CD8-positive, alpha-beta memory T cell (primary cell): ENCODE results near the gene PISD. TPM values are rescaled to one million over a fixed set of nuclear protein-coding genes. Genes with fewer than 3 reads are reported as not detected.
A peak's percentile ranks its signal among the peaks of the same experiment; 100 is the strongest.
"Not testable (repeated sequence)": the region's sequence is repeated elsewhere in the genome, so short reads cannot be mapped to it uniquely, and the experiment has no call there.

Experiments used
- CTCF ChIA-PET: fragments of 350-600 bp; sonication (Branson Sonifier 250); formaldehyde crosslinking; loops from one replicate; lab custom pipeline; 2021; ENCODE audit warnings: antibody characterized with exemption; lab: Charles Lee
- POLR2A ChIA-PET: fragments of 350-600 bp; sonication (Branson Sonifier 250); formaldehyde crosslinking; loops from one replicate; lab custom pipeline; 2021; ENCODE audit warnings: antibody characterized with exemption; lab: Charles Lee
- DNase-seq, 5 donors: peaks; one replicate each; pipeline versions ENCODE4 v3.0.0 to v3.0.0-alpha.2; 2020 to 2022; ENCODE audit warnings: mixed read lengths in 1 of 5
- H3K27ac ChIP-seq: one replicate; pipeline ENCODE4 v1.7.0; 2013; ENCODE audit warnings: low read depth, mild to moderate bottlenecking, low read length, moderate library complexity
- H3K27me3 ChIP-seq: 2 replicates; pipeline ENCODE4 v1.7.0; 2013; ENCODE audit warnings: low read length, mild to moderate bottlenecking; ENCODE audit not compliant: insufficient read depth, poor library complexity, severe bottlenecking
- H3K36me3 ChIP-seq: 2 replicates; pipeline ENCODE4 v1.7.0; 2013; ENCODE audit warnings: mild to moderate bottlenecking, low read length, moderate library complexity; ENCODE audit not compliant: insufficient read depth
- H3K4me1 ChIP-seq: 2 replicates; pipeline ENCODE4 v1.7.0; 2013; ENCODE audit warnings: mild to moderate bottlenecking, low read length, moderate library complexity; ENCODE audit not compliant: insufficient read depth
- H3K4me3 ChIP-seq: 2 replicates; pipeline ENCODE4 v1.7.0; 2013; ENCODE audit warnings: mild to moderate bottlenecking, low read length
- H3K9me3 ChIP-seq: 2 replicates; pipeline ENCODE4 v1.7.0; 2013; ENCODE audit warnings: mild to moderate bottlenecking, low read length
- H3K27ac Mint-ChIP-seq, 8 donors: one replicate each; pipeline ENCODE4 v1.8.0; 2020 to 2021; ENCODE audit warnings: mixed read lengths in 8 of 8, mild to moderate bottlenecking in 6 of 8, inconsistent platforms in 3 of 8, moderate library complexity in 3 of 8
- H3K27me3 Mint-ChIP-seq, 2 donors: one replicate each; pipeline ENCODE4 v1.8.0; 2020 to 2021; ENCODE audit warnings: mixed read lengths in 2 of 2, mild to moderate bottlenecking in 1 of 2, moderate library complexity in 1 of 2
- H3K36me3 Mint-ChIP-seq, 3 donors: one replicate each; pipeline ENCODE4 v1.8.0; 2020 to 2021; ENCODE audit warnings: mixed read lengths in 3 of 3, inconsistent platforms in 1 of 3, mild to moderate bottlenecking in 1 of 3
- H3K4me1 Mint-ChIP-seq, 3 donors: one replicate each; pipeline ENCODE4 v1.8.0; 2020 to 2021; ENCODE audit warnings: mixed read lengths in 3 of 3, inconsistent platforms in 1 of 3, mild to moderate bottlenecking in 1 of 3
- H3K4me3 Mint-ChIP-seq, 7 donors: one replicate each; pipeline ENCODE4 v1.8.0; 2020 to 2021; ENCODE audit warnings: mixed read lengths in 7 of 7, mild to moderate bottlenecking in 6 of 7, moderate library complexity in 4 of 7, inconsistent platforms in 2 of 7
- H3K9me3 Mint-ChIP-seq, 5 donors: one replicate each; pipeline ENCODE4 v1.8.0; 2020 to 2022; ENCODE audit warnings: mixed read lengths in 5 of 5, mild to moderate bottlenecking in 3 of 5, moderate library complexity in 2 of 5, inconsistent platforms in 1 of 5
- polyA plus RNA-seq: library from polyadenylated mRNA; unstranded; fragments of 300-500 nt; fragmentation: Illumina TruSeq; gene quantifications from one replicate; pipeline ENCODE4 v1.2.3, GENCODE V29; 2021
- total RNA-seq, 2 experiments: library from RNA; stranded (reverse); gene quantifications; one replicate each; pipeline ENCODE4 v1.2.3, GENCODE V29; 2021

The PISD gene
- total and polyA plus RNA-seq, 3 experiments from 2014 or later: 17.1 to 49.6 (median 48.1) TPM

GRCh38 chr22:31668849-31669248, 6.8 kb upstream of the PISD start:
- not testable (repeated sequence) for H3K36me3 Mint-ChIP-seq, H3K27me3 ChIP-seq, DNase-seq, H3K27ac Mint-ChIP-seq, H3K4me1 ChIP-seq, H3K4me3 ChIP-seq, H3K36me3 ChIP-seq, H3K9me3 Mint-ChIP-seq, H3K27me3 Mint-ChIP-seq, H3K4me1 Mint-ChIP-seq, H3K9me3 ChIP-seq, H3K4me3 Mint-ChIP-seq, H3K27ac ChIP-seq
- CTCF ChIA-PET: interaction anchor here (1.0 to 1.9 kb wide), 2 partner anchors 87 to 279 kb away, joined by 3 to 7 read pairs; no protein-coding TSS in a partner anchor
- POLR2A ChIA-PET: interaction anchor here (1.2 kb wide), 1 partner anchor 8 kb away, joined by 3 read pairs; no protein-coding TSS in a partner anchor

GRCh38 chr22:31662668-31663037, 638 bp upstream of the PISD start:
- ChIA-PET POLR2A (interaction anchor here (1.6 to 1.9 kb wide), 4 partner anchors 14 to 283 kb away, joined by 4 to 24 read pairs (median 16); partner anchors contain the start of gene YWHAH), CTCF (interaction anchor here (0.9 to 2.3 kb wide), 8 partner anchors 14 to 308 kb away, joined by 3 to 6 read pairs (median 5); no protein-coding TSS in a partner anchor)
- H3K36me3 Mint-ChIP-seq: peaks cover 0 to 21% (median 1%) of the 10 kb centered on the region in 3 donors
- H3K27me3 ChIP-seq: no peaks in the 10 kb centered on the region
- H3K27ac ChIP-seq: peak overlapping the region; percentile 85
- H3K27me3 Mint-ChIP-seq: peaks cover 0 to 2% of the 10 kb centered on the region in 2 donors
- H3K27ac Mint-ChIP-seq: peak overlapping the region; percentile 79 to 100 (median 98)
- H3K9me3 ChIP-seq: no peaks in the 10 kb centered on the region
- peaks cover 29 to 44% (median 43%) of the 10 kb centered on the region in 3 donors for H3K4me1 Mint-ChIP-seq
- peak overlapping the region; percentile 79 for H3K4me3 ChIP-seq
- H3K4me3 Mint-ChIP-seq: peak overlapping the region; percentile 88 to 100 (median 99)
- H3K36me3 ChIP-seq: no peaks in the 10 kb centered on the region
- no peak for DNase-seq
- peaks cover 27% of the 10 kb centered on the region for H3K4me1 ChIP-seq
- no peaks in the 10 kb centered on the region for H3K9me3 Mint-ChIP-seq

- peak in 2 of 5 donors; percentile 18 to 63 for DNase-seq
- not testable (repeated sequence) for H3K36me3 ChIP-seq, H3K27me3 Mint-ChIP-seq, H3K27me3 ChIP-seq, H3K9me3 ChIP-seq, H3K9me3 Mint-ChIP-seq
- Mint-ChIP-seq H3K4me1 (peaks cover 31 to 49% (median 48%) of the 10 kb centered on the region in 3 donors), H3K27ac (peak overlapping the region; percentile 79 to 100 (median 98)), H3K4me3 (peak overlapping the region; percentile 88 to 100 (median 99)), H3K36me3 (peaks cover 0 to 22% (median 1%) of the 10 kb centered on the region in 3 donors)
- ChIA-PET POLR2A (interaction anchor here (0.5 to 1.9 kb wide), 4 partner anchors 16 to 285 kb away, joined by 3 to 24 read pairs (median 10); partner anchors contain the start of gene YWHAH), CTCF (interaction anchor here (0.7 to 2.3 kb wide), 2 partner anchors 27 to 388 kb away, joined by 3 to 5 read pairs; no protein-coding TSS in a partner anchor)
- Histone ChIP-seq H3K4me1 (peaks cover 27% of the 10 kb centered on the region), H3K4me3 (peak overlapping the region; percentile 79), H3K27ac (peak overlapping the region; percentile 85)
These were observed 1.1 kb downstream of the PISD start for GRCh38 chr22:31660860-31661341.

GRCh38 chr22:31659246-31659645, 2.8 kb downstream of the PISD start:
- peaks cover 0 to 25% (median 1%) of the 10 kb centered on the region in 3 donors for H3K36me3 Mint-ChIP-seq
- H3K27ac Mint-ChIP-seq: peak overlapping the region in 1 of 8 donors; percentile 27
- H3K4me1 Mint-ChIP-seq: peaks cover 30 to 48% (median 46%) of the 10 kb centered on the region in 3 donors
- Histone ChIP-seq H3K9me3 (no peaks in the 10 kb centered on the region), H3K27ac (no peak overlapping the region), H3K4me3 (no peak overlapping the region), H3K4me1 (peaks cover 21% of the 10 kb centered on the region), H3K27me3 (no peaks in the 10 kb centered on the region), H3K36me3 (no peaks in the 10 kb centered on the region)
- POLR2A ChIA-PET: no interaction called here
- DNase-seq: no peak
- H3K9me3 Mint-ChIP-seq: no peaks in the 10 kb centered on the region
- peaks cover 0 to 2% of the 10 kb centered on the region in 2 donors for H3K27me3 Mint-ChIP-seq
- H3K4me3 Mint-ChIP-seq: no peak overlapping the region
- CTCF ChIA-PET: interaction anchor here (1.2 kb wide), 1 partner anchor 84 kb away, joined by 3 read pairs; no protein-coding TSS in a partner anchor

- Mint-ChIP-seq H3K27ac (peak overlapping the region in 1 of 8 donors; percentile 7), H3K4me1 (peaks cover 18 to 46% (median 42%) of the 10 kb centered on the region in 3 donors), H3K36me3 (peaks cover 0 to 33% (median 5%) of the 10 kb centered on the region in 3 donors), H3K9me3 (no peaks in the 10 kb centered on the region), H3K4me3 (no peak overlapping the region), H3K27me3 (no peaks in the 10 kb centered on the region)
- DNase-seq: no peak
- Histone ChIP-seq H3K27ac (no peak overlapping the region), H3K4me1 (no peaks in the 10 kb centered on the region), H3K27me3 (no peaks in the 10 kb centered on the region), H3K9me3 (no peaks in the 10 kb centered on the region), H3K36me3 (no peaks in the 10 kb centered on the region), H3K4me3 (no peak overlapping the region)
- POLR2A ChIA-PET: no interaction called here
- CTCF ChIA-PET: interaction anchor here (1.6 kb wide), 1 partner anchor 11 kb away, joined by 6 read pairs; no protein-coding TSS in a partner anchor
These were observed 7.6 kb downstream of the PISD start for GRCh38 chr22:31654408-31654807.

- Mint-ChIP-seq H3K27ac (peak overlapping the region in 5 of 8 donors; percentile 4 to 59 (median 23)), H3K36me3 (peaks cover 0 to 35% (median 7%) of the 10 kb centered on the region in 3 donors), H3K4me1 (peaks cover 17 to 42% (median 38%) of the 10 kb centered on the region in 3 donors), H3K4me3 (peak overlapping the region in 1 of 7 donors; percentile 18), H3K9me3 (no peaks in the 10 kb centered on the region), H3K27me3 (no peaks in the 10 kb centered on the region)
- Histone ChIP-seq H3K36me3 (peaks cover 4% of the 10 kb centered on the region), H3K27ac (no peak overlapping the region), H3K27me3 (no peaks in the 10 kb centered on the region), H3K4me1 (no peaks in the 10 kb centered on the region), H3K9me3 (no peaks in the 10 kb centered on the region), H3K4me3 (no peak overlapping the region)
- no peak for DNase-seq
- ChIA-PET POLR2A (no interaction called here), CTCF (no interaction called here)
These were observed 8.1 kb downstream of the PISD start for GRCh38 chr22:31653944-31654343.

GRCh38 chr22:31652911-31653684, 8.9 kb downstream of the PISD start:
- H3K27ac Mint-ChIP-seq: peak overlapping the region in 1 of 8 donors; percentile 73
- CTCF ChIA-PET: no interaction called here

More at GRCh38 chr22:31652911-31653684, 8.9 kb downstream of the PISD start:
- Mint-ChIP-seq H3K4me3 (no peak overlapping the region), H3K27me3 (no peaks in the 10 kb centered on the region), H3K4me1 (peaks cover 19 to 40% (median 34%) of the 10 kb centered on the region in 3 donors), H3K36me3 (peaks cover 0 to 39% (median 9%) of the 10 kb centered on the region in 3 donors), H3K9me3 (no peaks in the 10 kb centered on the region)
- Histone ChIP-seq H3K27me3 (no peaks in the 10 kb centered on the region), H3K4me3 (no peak overlapping the region), H3K27ac (no peak overlapping the region), H3K4me1 (no peaks in the 10 kb centered on the region), H3K9me3 (no peaks in the 10 kb centered on the region), H3K36me3 (peaks cover 8% of the 10 kb centered on the region)
- POLR2A ChIA-PET: no interaction called here
- no peak for DNase-seq
